HEK293 (cell line): ENCODE results near the gene AGMO.

ENCODE experiments used
- CTCF ChIA-PET: fragments of 350-600 bp; formaldehyde crosslinking; extraction: SDS; loops from one replicate; lab custom pipeline; 2021; ENCODE audit warnings: antibody characterized with exemption; lab: Yijun Ruan, JAX
- POLR2A ChIA-PET: fragments of 300-600 bp; formaldehyde crosslinking; extraction: SDS; loops from one replicate; lab custom pipeline; 2020; ENCODE audit warnings: antibody characterized with exemption, inconsistent platforms; lab: Yijun Ruan, JAX
- H3K27ac ChIP-seq: fragments of 200-500 bp; sonication (Bioruptor generic); 2 replicates; pipeline ENCODE4 v1.5.1; 2014; ENCODE audit warnings: low read depth, low read length, control low read depth, inconsistent platforms; ENCODE audit errors: extremely low read depth
- H3K36me3 ChIP-seq, 2 experiments: fragments of 200-500 bp in 1 of 2; sonication (Bioruptor generic) in 1 of 2; 1 replicate in 1 of 2; 2 replicates in 1 of 2; pipeline ENCODE4 v1.5.1; 2014 to 2017; ENCODE audit warnings: inconsistent platforms in 2 of 2, low read length in 2 of 2; ENCODE audit not compliant: control insufficient read depth in 2 of 2, insufficient read depth in 1 of 2
- H3K4me1 ChIP-seq: fragments of 200-500 bp; sonication (Bioruptor generic); 2 replicates; pipeline ENCODE4 v1.5.1; 2014; ENCODE audit warnings: mild to moderate bottlenecking, low read length, inconsistent platforms; ENCODE audit not compliant: control insufficient read depth, insufficient read depth
- H3K4me3 ChIP-seq: 2 replicates; pipeline ENCODE4 v1.5.1; 2011; ENCODE audit warnings: low read depth, mild to moderate bottlenecking, control low read depth, low read length, moderate library complexity
- H3K9me3 ChIP-seq: fragments of 200-500 bp; sonication (Bioruptor generic); 2 replicates; pipeline ENCODE4 v1.5.1; 2014; ENCODE audit warnings: low read depth, low read length, inconsistent platforms; ENCODE audit not compliant: control insufficient read depth, insufficient read depth
- BCL11B ChIP-seq: fragments of 450-650 bp; formaldehyde crosslinking; IDR thresholded peaks from 2 replicates; pipeline ENCODE4 v1.5.1; 2016; ENCODE audit warnings: low read depth, missing biosample characterization, missing genetic modification characterization
- GLI2 ChIP-seq: fragments of 450-650 bp; formaldehyde crosslinking; IDR thresholded peaks from 2 replicates; pipeline ENCODE4; 2017; ENCODE audit warnings: missing biosample characterization, missing genetic modification characterization, low read depth, borderline replicate concordance
- GLI4 ChIP-seq: fragments of 450-650 bp; formaldehyde crosslinking; IDR thresholded peaks from 2 replicates; pipeline ENCODE4 v1.5.1; 2016; ENCODE audit warnings: missing biosample characterization, missing genetic modification characterization
- HOXD13 ChIP-seq: sonication (generic); formaldehyde crosslinking; IDR thresholded peaks from 2 replicates; pipeline ENCODE4 v1.8.0; 2022; ENCODE audit warnings: missing genetic modification reagents, borderline replicate concordance
- KLF1 ChIP-seq: fragments of 450-650 bp; formaldehyde crosslinking; IDR thresholded peaks from 2 replicates; pipeline ENCODE4 v1.5.1; 2016; ENCODE audit warnings: missing biosample characterization, missing genetic modification characterization
- KLF10 ChIP-seq: fragments of 450-650 bp; IDR thresholded peaks from 2 replicates; pipeline ENCODE4 v1.5.1; 2018; ENCODE audit warnings: missing biosample characterization, mild to moderate bottlenecking, missing genetic modification characterization
- OSR2 ChIP-seq: fragments of 450-650 bp; formaldehyde crosslinking; IDR thresholded peaks from 2 replicates; pipeline ENCODE4 v1.5.1; 2016; ENCODE audit warnings: missing biosample characterization, missing genetic modification characterization
- ZBTB17 ChIP-seq: fragments of 450-650 bp; formaldehyde crosslinking; IDR thresholded peaks from 2 replicates; pipeline ENCODE4 v1.5.1; 2016; ENCODE audit warnings: missing biosample characterization, missing genetic modification characterization
- ZNF10 ChIP-seq: fragments of 450-650 bp; formaldehyde crosslinking; IDR thresholded peaks from 2 replicates; pipeline ENCODE4 v1.5.1; 2017; ENCODE audit warnings: missing biosample characterization, missing genetic modification characterization
- ZNF132 ChIP-seq: fragments of 450-650 bp; formaldehyde crosslinking; IDR thresholded peaks from 2 replicates; pipeline ENCODE4 v1.5.1; 2017; ENCODE audit warnings: missing biosample characterization, missing genetic modification characterization, borderline replicate concordance
- ZNF354C ChIP-seq: fragments of 450-650 bp; formaldehyde crosslinking; IDR thresholded peaks from 2 replicates; pipeline ENCODE4 v1.5.1; 2016; ENCODE audit warnings: missing biosample characterization, missing genetic modification characterization, low read depth, borderline replicate concordance
- ZNF473 ChIP-seq: fragments of 450-650 bp; formaldehyde crosslinking; IDR thresholded peaks from 2 replicates; pipeline ENCODE4 v1.5.1; 2017; ENCODE audit warnings: missing biosample characterization, missing genetic modification characterization
- ZNF623 ChIP-seq: fragments of 450-650 bp; formaldehyde crosslinking; IDR thresholded peaks from 2 replicates; pipeline ENCODE4 v1.5.1; 2016; ENCODE audit warnings: missing biosample characterization, missing genetic modification characterization
- ZNF624 ChIP-seq: fragments of 450-650 bp; formaldehyde crosslinking; IDR thresholded peaks from 2 replicates; pipeline ENCODE4 v1.5.1; 2017; ENCODE audit warnings: missing biosample characterization, missing genetic modification characterization
- ZNF776 ChIP-seq: fragments of 450-650 bp; formaldehyde crosslinking; IDR thresholded peaks from 2 replicates; pipeline ENCODE4 v1.5.0; 2017; ENCODE audit warnings: missing biosample characterization, missing genetic modification characterization, borderline replicate concordance
- ZNF777 ChIP-seq: fragments of 450-650 bp; formaldehyde crosslinking; IDR thresholded peaks from 2 replicates; pipeline ENCODE4 v1.5.1; 2017; ENCODE audit warnings: missing biosample characterization, missing genetic modification characterization, borderline replicate concordance
- ZNF791 ChIP-seq: fragments of 450-650 bp; formaldehyde crosslinking; IDR thresholded peaks from 2 replicates; pipeline ENCODE4 v1.5.1; 2016; ENCODE audit warnings: missing biosample characterization, missing genetic modification characterization
- ZNF837 ChIP-seq: fragments of 450-650 bp; formaldehyde crosslinking; IDR thresholded peaks from 2 replicates; pipeline ENCODE4 v1.5.1; 2016; ENCODE audit warnings: missing biosample characterization, missing genetic modification characterization
- ZSCAN23 ChIP-seq: fragments of 450-650 bp; formaldehyde crosslinking; IDR thresholded peaks from 2 replicates; pipeline ENCODE4 v1.5.1; 2016; ENCODE audit warnings: missing biosample characterization, missing genetic modification characterization
- TF ChIP-seq, protein P1 (sequence below): fragments of 450-650 bp; formaldehyde crosslinking; IDR thresholded peaks from 2 replicates; pipeline ENCODE4 v1.5.1; 2017; ENCODE audit warnings: missing biosample characterization, missing genetic modification characterization
- TF ChIP-seq, protein P2 (sequence below): fragments of 450-650 bp; formaldehyde crosslinking; IDR thresholded peaks from 2 replicates; pipeline ENCODE4 v1.5.1; 2016; ENCODE audit warnings: missing biosample characterization, missing genetic modification characterization
- TF ChIP-seq, protein P3 (sequence below): fragments of 450-650 bp; formaldehyde crosslinking; IDR thresholded peaks from 2 replicates; pipeline ENCODE4 v1.5.1; 2016; ENCODE audit warnings: missing biosample characterization, missing genetic modification characterization, borderline replicate concordance
- TF ChIP-seq, protein P4 (sequence below): fragments of 450-650 bp; IDR thresholded peaks from 2 replicates; pipeline ENCODE4 v1.5.1; 2018; ENCODE audit warnings: missing biosample characterization, mild to moderate bottlenecking, missing genetic modification characterization
- TF ChIP-seq, protein P5 (sequence below): fragments of 450-650 bp; formaldehyde crosslinking; IDR thresholded peaks from 2 replicates; pipeline ENCODE4 v1.5.1; 2017; ENCODE audit warnings: missing biosample characterization, missing genetic modification characterization
- TF ChIP-seq, protein P6 (sequence below): IDR thresholded peaks from 2 replicates; pipeline ENCODE4 v1.6.1; 2011; ENCODE audit warnings: mild to moderate bottlenecking, low read depth, low read length, borderline replicate concordance

AGMO gene

DNA sequence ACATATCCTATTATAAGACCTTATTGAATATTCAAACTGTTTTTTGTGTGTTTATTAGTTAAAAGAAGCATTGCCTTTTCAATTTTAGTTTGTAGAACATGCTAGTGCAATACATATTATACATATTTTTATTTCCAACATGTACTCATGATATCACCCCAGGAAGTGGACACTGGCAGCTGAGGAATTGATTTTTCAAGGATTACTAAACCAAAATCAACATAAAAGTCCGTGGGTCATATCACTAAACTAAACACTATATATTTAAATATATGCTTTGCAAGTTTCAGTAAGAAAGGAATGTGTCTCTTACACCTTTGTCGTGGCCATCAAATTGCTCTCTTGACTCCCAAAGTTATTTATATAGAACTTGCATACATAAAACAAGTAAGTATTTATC is 185.2 kb downstream of the AGMO start:
- CTCF ChIA-PET: no interaction called here

DNA sequence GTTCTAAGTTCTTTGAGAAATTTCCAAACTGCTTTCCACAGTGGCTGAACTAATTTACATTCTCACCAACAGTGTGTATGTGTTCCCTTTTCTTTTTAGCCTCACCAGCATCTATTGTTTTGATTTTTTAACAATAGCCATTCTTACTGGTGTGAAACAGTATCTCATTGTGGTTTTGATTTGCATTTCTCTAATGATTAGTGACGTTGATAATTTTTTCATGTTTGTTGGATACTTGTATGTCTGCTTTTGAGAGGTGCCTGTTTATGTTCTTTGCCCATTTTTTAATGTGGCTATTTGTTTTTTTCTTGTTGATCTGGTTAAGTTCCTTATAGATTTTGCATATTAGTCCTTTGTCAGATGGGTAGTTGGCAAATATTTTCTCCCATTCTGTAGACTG is 191.4 kb downstream of the AGMO start:
- ChIA-PET CTCF (no interaction called here), POLR2A (no interaction called here)
- H3K9me3 ChIP-seq: no peaks in the 10 kb centered on the region
- H3K4me1 ChIP-seq: no peaks in the 10 kb centered on the region
- H3K27ac ChIP-seq: no peak overlapping the region
- TF ChIP-seq ZNF623 (tag by site-specific recombination): no peak
- TF ChIP-seq ZNF624 (tag by site-specific recombination): no peak
- TF ChIP-seq ZNF837 (tag by site-specific recombination): no peak
- TF ChIP-seq, protein P1, sequence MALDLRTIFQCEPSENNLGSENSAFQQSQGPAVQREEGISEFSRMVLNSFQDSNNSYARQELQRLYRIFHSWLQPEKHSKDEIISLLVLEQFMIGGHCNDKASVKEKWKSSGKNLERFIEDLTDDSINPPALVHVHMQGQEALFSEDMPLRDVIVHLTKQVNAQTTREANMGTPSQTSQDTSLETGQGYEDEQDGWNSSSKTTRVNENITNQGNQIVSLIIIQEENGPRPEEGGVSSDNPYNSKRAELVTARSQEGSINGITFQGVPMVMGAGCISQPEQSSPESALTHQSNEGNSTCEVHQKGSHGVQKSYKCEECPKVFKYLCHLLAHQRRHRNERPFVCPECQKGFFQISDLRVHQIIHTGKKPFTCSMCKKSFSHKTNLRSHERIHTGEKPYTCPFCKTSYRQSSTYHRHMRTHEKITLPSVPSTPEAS: no peak
- TF ChIP-seq, protein P2, sequence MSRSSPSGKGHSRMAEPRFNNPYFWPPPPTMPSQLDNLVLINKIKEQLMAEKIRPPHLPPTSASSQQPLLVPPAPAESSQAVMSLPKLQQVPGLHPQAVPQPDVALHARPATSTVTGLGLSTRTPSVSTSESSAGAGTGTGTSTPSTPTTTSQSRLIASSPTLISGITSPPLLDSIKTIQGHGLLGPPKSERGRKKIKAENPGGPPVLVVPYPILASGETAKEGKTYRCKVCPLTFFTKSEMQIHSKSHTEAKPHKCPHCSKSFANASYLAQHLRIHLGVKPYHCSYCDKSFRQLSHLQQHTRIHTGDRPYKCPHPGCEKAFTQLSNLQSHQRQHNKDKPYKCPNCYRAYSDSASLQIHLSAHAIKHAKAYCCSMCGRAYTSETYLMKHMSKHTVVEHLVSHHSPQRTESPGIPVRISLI (tag by site-specific recombination): no peak
- TF ChIP-seq, protein P3, sequence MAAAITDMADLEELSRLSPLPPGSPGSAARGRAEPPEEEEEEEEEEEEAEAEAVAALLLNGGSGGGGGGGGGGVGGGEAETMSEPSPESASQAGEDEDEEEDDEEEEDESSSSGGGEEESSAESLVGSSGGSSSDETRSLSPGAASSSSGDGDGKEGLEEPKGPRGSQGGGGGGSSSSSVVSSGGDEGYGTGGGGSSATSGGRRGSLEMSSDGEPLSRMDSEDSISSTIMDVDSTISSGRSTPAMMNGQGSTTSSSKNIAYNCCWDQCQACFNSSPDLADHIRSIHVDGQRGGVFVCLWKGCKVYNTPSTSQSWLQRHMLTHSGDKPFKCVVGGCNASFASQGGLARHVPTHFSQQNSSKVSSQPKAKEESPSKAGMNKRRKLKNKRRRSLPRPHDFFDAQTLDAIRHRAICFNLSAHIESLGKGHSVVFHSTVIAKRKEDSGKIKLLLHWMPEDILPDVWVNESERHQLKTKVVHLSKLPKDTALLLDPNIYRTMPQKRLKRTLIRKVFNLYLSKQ (tag by site-specific recombination): no peak
- no peak for TF ChIP-seq ZNF776 (tag by site-specific recombination)
- H3K4me3 ChIP-seq: no peak overlapping the region
- H3K36me3 ChIP-seq: no peaks in the 10 kb centered on the region

More for the DNA sequence above, 185.2 kb downstream of the AGMO start:
- Histone ChIP-seq H3K4me1 (no peaks in the 10 kb centered on the region), H3K4me3 (no peak overlapping the region), H3K27ac (no peak overlapping the region)
- POLR2A ChIA-PET: no interaction called here
- TF ChIP-seq GLI4 (tag by site-specific recombination) (no peak), ZNF132 (tag by site-specific recombination) (no peak), ZBTB17 (tag by site-specific recombination) (no peak)
- TF ChIP-seq, all 188 proteins: peak for 0
- Histone ChIP-seq H3K36me3 (no peaks in the 10 kb centered on the region), H3K9me3 (no peaks in the 10 kb centered on the region)

DNA sequence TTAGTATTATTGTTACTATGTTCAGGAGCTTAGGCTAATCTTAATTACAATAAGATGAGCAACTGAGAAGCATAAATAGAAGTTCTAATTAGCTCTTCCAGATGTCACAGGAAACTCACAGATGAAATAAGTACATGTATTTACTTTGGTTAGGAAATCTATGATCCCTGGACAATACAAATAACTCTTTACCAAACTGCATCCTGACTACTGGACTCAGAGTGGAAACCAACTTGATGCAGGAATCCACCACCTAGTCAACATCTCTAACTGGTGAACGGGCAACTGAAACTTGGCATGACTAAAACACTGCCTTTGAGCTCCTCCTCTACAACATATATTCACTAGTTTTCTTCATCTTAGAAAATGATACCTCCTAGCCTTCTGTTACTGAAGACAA is 193.2 kb downstream of the AGMO start:
- CTCF ChIA-PET: interaction anchor here (1.2 kb wide), 1 partner anchor 64 kb away, joined by 3 read pairs; no protein-coding TSS in a partner anchor
- no peak overlapping the region for H3K27ac ChIP-seq
- H3K4me3 ChIP-seq: no peak overlapping the region
- POLR2A ChIA-PET: no interaction called here
- no peak for TF ChIP-seq HOXD13 (CRISPR knock-in tag)
- TF ChIP-seq ZNF791 (tag by site-specific recombination): no peak
- no peak for TF ChIP-seq KLF10 (tag by site-specific recombination)
- TF ChIP-seq KLF1 (tag by site-specific recombination): no peak
- TF ChIP-seq, protein P4, sequence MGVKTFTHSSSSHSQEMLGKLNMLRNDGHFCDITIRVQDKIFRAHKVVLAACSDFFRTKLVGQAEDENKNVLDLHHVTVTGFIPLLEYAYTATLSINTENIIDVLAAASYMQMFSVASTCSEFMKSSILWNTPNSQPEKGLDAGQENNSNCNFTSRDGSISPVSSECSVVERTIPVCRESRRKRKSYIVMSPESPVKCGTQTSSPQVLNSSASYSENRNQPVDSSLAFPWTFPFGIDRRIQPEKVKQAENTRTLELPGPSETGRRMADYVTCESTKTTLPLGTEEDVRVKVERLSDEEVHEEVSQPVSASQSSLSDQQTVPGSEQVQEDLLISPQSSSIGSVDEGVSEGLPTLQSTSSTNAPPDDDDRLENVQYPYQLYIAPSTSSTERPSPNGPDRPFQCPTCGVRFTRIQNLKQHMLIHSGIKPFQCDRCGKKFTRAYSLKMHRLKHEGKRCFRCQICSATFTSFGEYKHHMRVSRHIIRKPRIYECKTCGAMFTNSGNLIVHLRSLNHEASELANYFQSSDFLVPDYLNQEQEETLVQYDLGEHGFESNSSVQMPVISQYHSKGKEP (tag by site-specific recombination): no peak
- TF ChIP-seq ZSCAN23 (tag by site-specific recombination): no peak
- no peak for TF ChIP-seq ZNF777 (tag by site-specific recombination)
- TF ChIP-seq GLI2 (tag by site-specific recombination): no peak
- TF ChIP-seq, protein P5, sequence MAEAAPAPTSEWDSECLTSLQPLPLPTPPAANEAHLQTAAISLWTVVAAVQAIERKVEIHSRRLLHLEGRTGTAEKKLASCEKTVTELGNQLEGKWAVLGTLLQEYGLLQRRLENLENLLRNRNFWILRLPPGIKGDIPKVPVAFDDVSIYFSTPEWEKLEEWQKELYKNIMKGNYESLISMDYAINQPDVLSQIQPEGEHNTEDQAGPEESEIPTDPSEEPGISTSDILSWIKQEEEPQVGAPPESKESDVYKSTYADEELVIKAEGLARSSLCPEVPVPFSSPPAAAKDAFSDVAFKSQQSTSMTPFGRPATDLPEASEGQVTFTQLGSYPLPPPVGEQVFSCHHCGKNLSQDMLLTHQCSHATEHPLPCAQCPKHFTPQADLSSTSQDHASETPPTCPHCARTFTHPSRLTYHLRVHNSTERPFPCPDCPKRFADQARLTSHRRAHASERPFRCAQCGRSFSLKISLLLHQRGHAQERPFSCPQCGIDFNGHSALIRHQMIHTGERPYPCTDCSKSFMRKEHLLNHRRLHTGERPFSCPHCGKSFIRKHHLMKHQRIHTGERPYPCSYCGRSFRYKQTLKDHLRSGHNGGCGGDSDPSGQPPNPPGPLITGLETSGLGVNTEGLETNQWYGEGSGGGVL: no peak
- TF ChIP-seq, protein P6, sequence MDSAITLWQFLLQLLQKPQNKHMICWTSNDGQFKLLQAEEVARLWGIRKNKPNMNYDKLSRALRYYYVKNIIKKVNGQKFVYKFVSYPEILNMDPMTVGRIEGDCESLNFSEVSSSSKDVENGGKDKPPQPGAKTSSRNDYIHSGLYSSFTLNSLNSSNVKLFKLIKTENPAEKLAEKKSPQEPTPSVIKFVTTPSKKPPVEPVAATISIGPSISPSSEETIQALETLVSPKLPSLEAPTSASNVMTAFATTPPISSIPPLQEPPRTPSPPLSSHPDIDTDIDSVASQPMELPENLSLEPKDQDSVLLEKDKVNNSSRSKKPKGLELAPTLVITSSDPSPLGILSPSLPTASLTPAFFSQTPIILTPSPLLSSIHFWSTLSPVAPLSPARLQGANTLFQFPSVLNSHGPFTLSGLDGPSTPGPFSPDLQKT: no peak
- no peak for TF ChIP-seq ZNF354C (tag by site-specific recombination)
- no peak for TF ChIP-seq BCL11B (tag by site-specific recombination)
- TF ChIP-seq ZNF473 (tag by site-specific recombination): no peak
- TF ChIP-seq ZNF10 (tag by site-specific recombination): no peak
- TF ChIP-seq OSR2 (tag by site-specific recombination): no peak
- H3K36me3 ChIP-seq: no peaks in the 10 kb centered on the region
- H3K9me3 ChIP-seq: no peaks in the 10 kb centered on the region
- no peaks in the 10 kb centered on the region for H3K4me1 ChIP-seq
